Measurements from ENCODE around the gene ECE1.

ECE1 gene

GRCh38 chr1:21325231-21325718 is 35.0 kb upstream of the ECE1 start:
- DNase-seq: peak in 1 of 6 experiments; percentile 21

- peak in 5 of 6 experiments; percentile 14 to 57 (median 44) for DNase-seq
These were observed 34.3 kb upstream of the ECE1 start for GRCh38 chr1:21324368-21325141.

- DNase-seq: no peak
These were observed 32.8 kb upstream of the ECE1 start for GRCh38 chr1:21323091-21323490.

- no peak for DNase-seq
These were observed 32.4 kb upstream of the ECE1 start for GRCh38 chr1:21322681-21323016.

GRCh38 chr1:21321963-21322680 is 31.9 kb upstream of the ECE1 start:
- no peak for DNase-seq

GRCh38 chr1:21320410-21321108 is 30.3 kb upstream of the ECE1 start:
- DNase-seq: no peak

- no peak for DNase-seq
These were observed 29.5 kb upstream of the ECE1 start for GRCh38 chr1:21319447-21320407.

- DNase-seq: no peak
These were observed 28.5 kb upstream of the ECE1 start for GRCh38 chr1:21318714-21319159.

GRCh38 chr1:21318057-21318713 is 27.9 kb upstream of the ECE1 start:
- DNase-seq: no peak

GRCh38 chr1:21317690-21318043 is 27.4 kb upstream of the ECE1 start:
- no peak for DNase-seq

GRCh38 chr1:21317035-21317689 is 26.9 kb upstream of the ECE1 start:
- DNase-seq: no peak

- no peak for DNase-seq
These were observed 24.6 kb upstream of the ECE1 start for GRCh38 chr1:21314743-21315396.

GRCh38 chr1:21313886-21314721 is 23.8 kb upstream of the ECE1 start:
- no peak for DNase-seq

- no peak for DNase-seq
These were observed 23.1 kb upstream of the ECE1 start for GRCh38 chr1:21313203-21313885.

GRCh38 chr1:21312407-21312992 is 22.2 kb upstream of the ECE1 start:
- DNase-seq: no peak

- DNase-seq: no peak
These were observed 20.8 kb upstream of the ECE1 start for GRCh38 chr1:21311016-21311415.

- DNase-seq: no peak
These were observed 18.8 kb upstream of the ECE1 start for GRCh38 chr1:21308847-21309652.

GRCh38 chr1:21308330-21308729 is 18.1 kb upstream of the ECE1 start:
- DNase-seq: no peak

Measured in stimulated activated naive CD4-positive, alpha-beta T cell (primary cell).